GM12864 (cell line): Measurements from ENCODE around the gene INPP4B.

ENCODE experiments used
- DNase-seq: peaks from one replicate; pipeline ENCODE4 v3.0.0-alpha.2; 2011; ENCODE audit warnings: low read depth
- H3K4me3 ChIP-seq: 2 replicates; pipeline ENCODE4 v1.5.1; 2011; ENCODE audit warnings: mild to moderate bottlenecking, low read depth, low read length, control low read depth
- CTCF ChIP-seq: IDR thresholded peaks from 2 replicates; pipeline ENCODE4 v1.5.1; 2011; ENCODE audit warnings: low read depth, mild to moderate bottlenecking, moderate library complexity, low read length, control low read depth, inconsistent platforms; ENCODE audit errors: missing control alignments

INPP4B gene

GRCh38 chr4:142434519-142435224 is 411.4 kb downstream of the INPP4B start:
- no peak for DNase-seq
- H3K4me3 ChIP-seq, result no peak overlapping the region
- no peak for TF ChIP-seq CTCF

GRCh38 chr4:142428715-142429114 is 417.4 kb downstream of the INPP4B start:
- DNase-seq, result no peak

GRCh38 chr4:142427456-142427855 is 418.6 kb downstream of the INPP4B start:
- no peak for TF ChIP-seq CTCF
- H3K4me3 ChIP-seq, result no peak overlapping the region
- no peak for DNase-seq

More at GRCh38 chr4:142428715-142429114, 417.4 kb downstream of the INPP4B start:
- no peak for TF ChIP-seq CTCF
- no peak overlapping the region for H3K4me3 ChIP-seq

GRCh38 chr4:142423861-142424260 is 422.2 kb downstream of the INPP4B start:
- DNase-seq, result no peak
- H3K4me3 ChIP-seq, result no peak overlapping the region

GRCh38 chr4:142420311-142421095 is 425.6 kb downstream of the INPP4B start:
- TF ChIP-seq CTCF, result no peak

More at GRCh38 chr4:142423861-142424260, 422.2 kb downstream of the INPP4B start:
- TF ChIP-seq CTCF, result no peak

GRCh38 chr4:142419712-142420111 is 426.4 kb downstream of the INPP4B start:
- DNase-seq, result no peak

More at GRCh38 chr4:142420311-142421095, 425.6 kb downstream of the INPP4B start:
- no peak for DNase-seq
- no peak overlapping the region for H3K4me3 ChIP-seq

More at GRCh38 chr4:142419712-142420111, 426.4 kb downstream of the INPP4B start:
- H3K4me3 ChIP-seq, result no peak overlapping the region
- no peak for TF ChIP-seq CTCF
